Neural crest cell (in vitro differentiated cells): Measurements from ENCODE around the gene PIPOX. TPM values are rescaled to one million over a fixed set of nuclear protein-coding genes. Genes with fewer than 3 reads are reported as not detected.
"Not testable (repeated sequence)": the region's sequence is repeated elsewhere in the genome, so short reads cannot be mapped to it uniquely, and the experiment has no call there.

Experiments used
- DNase-seq: peaks from one replicate; pipeline ENCODE4 v3.0.0; 2021; ENCODE audit warnings: low read depth, mixed read lengths, low spot score
- H3K27ac Mint-ChIP-seq: one replicate; pipeline ENCODE4 v1.8.0; 2021; ENCODE audit warnings: mild to moderate bottlenecking, mixed read lengths; ENCODE audit not compliant: unreplicated experiment
- H3K27me3 Mint-ChIP-seq: 2 replicates; pipeline ENCODE4 v1.8.0; 2021; ENCODE audit warnings: low read depth, mild to moderate bottlenecking, mixed read lengths
- H3K36me3 Mint-ChIP-seq: 2 replicates; pipeline ENCODE4 v1.8.0; 2021; ENCODE audit warnings: low read depth, mild to moderate bottlenecking, mixed read lengths
- H3K4me1 Mint-ChIP-seq: 2 replicates; pipeline ENCODE4 v1.8.0; 2021; ENCODE audit warnings: mixed read lengths
- H3K4me3 Mint-ChIP-seq: one replicate; pipeline ENCODE4 v1.8.0; 2021; ENCODE audit warnings: mild to moderate bottlenecking, mixed read lengths
- H3K9me3 Mint-ChIP-seq: 2 replicates; pipeline ENCODE4 v1.8.0; 2021; ENCODE audit warnings: mixed read lengths
- CTCF ChIP-seq: fragments of 200-600 bp; sonication (generic); conservative IDR thresholded peaks from 2 replicates; pipeline ENCODE4 v1.5.0; 2021; ENCODE audit warnings: antibody characterized with exemption, mild to moderate bottlenecking
- total RNA-seq: library from RNA; stranded (reverse); gene quantifications from 2 replicates; pipeline ENCODE4 v1.2.1, GENCODE V29; 2021

PIPOX gene
- total RNA-seq, 1 donor from 2014 or later = 4.1 TPM

DNA sequence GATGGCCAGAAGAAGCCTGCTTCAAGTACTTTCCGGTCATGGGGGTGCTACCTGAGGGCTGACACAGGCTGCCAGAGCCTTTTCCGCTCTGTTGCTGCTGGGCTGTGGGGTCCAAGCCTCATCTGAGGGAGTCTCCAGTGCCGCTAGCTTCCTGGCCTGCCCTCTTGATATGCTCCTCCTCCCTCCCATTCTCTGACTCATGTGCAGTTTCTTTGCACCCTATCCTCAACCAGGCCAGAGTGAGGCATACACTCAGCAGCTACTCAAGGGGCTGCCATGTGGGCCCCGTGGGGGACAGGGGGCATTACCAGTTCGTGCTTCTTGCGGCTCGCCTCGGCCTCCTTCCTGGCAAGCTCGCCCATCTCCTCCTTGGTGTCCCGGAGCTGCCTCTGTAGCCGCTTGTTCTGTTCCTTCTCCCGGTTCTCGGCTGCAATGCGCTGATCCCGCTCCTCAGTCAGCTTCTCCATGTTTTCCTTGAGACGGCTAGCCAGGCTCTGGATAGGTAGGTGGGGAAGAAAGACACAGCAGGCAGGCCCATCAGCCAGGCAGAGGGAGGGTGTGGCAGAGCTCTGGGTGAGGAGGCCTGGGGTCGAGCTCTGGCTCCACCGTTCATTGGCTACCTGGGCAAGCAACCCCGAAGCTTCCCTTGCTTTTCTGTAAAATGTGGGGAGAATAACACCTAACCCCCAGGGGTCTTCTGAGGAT is 43.8 kb downstream of the PIPOX start:
- H3K27ac Mint-ChIP-seq = no peak overlapping the region

DNA sequence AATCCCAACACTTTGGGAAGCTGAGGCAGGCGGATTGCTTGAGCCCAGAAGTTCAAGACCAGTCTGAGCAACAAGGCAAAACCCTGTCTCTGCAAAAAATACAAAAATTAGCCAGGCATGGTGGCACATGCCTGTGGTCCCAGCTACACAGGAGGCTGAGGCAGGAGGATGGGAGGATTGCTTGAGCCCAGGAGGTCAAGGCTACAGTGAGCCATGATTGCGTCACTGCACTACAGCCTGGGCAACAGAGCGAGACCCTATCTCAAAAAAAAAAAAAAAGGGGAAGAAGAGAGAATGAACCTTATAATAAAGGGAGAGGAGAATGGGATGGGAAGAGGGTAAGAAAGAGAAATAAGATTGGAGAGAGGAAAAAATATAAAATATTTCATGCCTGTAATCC is 45.8 kb downstream of the PIPOX start:
- DNase-seq, H3K4me3 Mint-ChIP-seq, H3K4me1 Mint-ChIP-seq, H3K9me3 Mint-ChIP-seq, H3K27me3 Mint-ChIP-seq, H3K36me3 Mint-ChIP-seq: not testable (repeated sequence)
- peak overlapping the region; percentile 12 for H3K27ac Mint-ChIP-seq

More for the DNA sequence above, 43.8 kb downstream of the PIPOX start:
- Mint-ChIP-seq H3K36me3 (peaks cover 2% of the 10 kb centered on the region), H3K4me1 (peaks cover 8% of the 10 kb centered on the region), H3K9me3 (no peaks in the 10 kb centered on the region), H3K4me3 (no peak overlapping the region), H3K27me3 (no peaks in the 10 kb centered on the region)
- TF ChIP-seq CTCF = no peak
- DNase-seq = no peak

- Mint-ChIP-seq H3K27me3 (no peaks in the 10 kb centered on the region), H3K9me3 (no peaks in the 10 kb centered on the region), H3K36me3 (peaks cover 2% of the 10 kb centered on the region), H3K4me1 (peaks cover 8% of the 10 kb centered on the region), H3K27ac (peak overlapping the region; percentile 57), H3K4me3 (no peak overlapping the region)
- no peak for DNase-seq
- no peak for TF ChIP-seq CTCF
Measured at GRCh38 chr17:29089601-29090044, 46.7 kb downstream of the PIPOX start.

DNA sequence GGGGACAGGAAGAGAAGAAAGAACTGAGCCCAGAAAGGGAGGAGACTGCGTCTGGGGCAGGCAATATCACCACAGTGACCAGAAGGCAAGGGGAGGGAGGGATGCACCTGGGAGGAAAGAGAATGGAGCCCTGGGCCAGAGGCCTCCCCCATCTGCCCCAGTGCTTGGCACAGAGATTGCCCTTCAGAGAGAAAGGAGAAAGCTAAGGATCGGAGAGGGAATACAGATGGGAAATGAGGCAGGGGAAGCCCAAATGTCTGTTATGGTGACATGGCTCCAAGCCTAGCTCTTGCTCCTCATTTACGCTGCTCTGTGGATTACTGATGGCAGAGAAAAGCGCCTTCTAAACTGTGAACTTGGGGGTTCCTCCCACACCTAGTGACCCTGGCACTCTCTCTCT is 47.2 kb downstream of the PIPOX start:
- Mint-ChIP-seq H3K4me3 (no peak overlapping the region), H3K27me3 (no peaks in the 10 kb centered on the region), H3K9me3 (no peaks in the 10 kb centered on the region), H3K36me3 (peaks cover 2% of the 10 kb centered on the region), H3K4me1 (peaks cover 8% of the 10 kb centered on the region), H3K27ac (no peak overlapping the region)
- DNase-seq = no peak
- TF ChIP-seq CTCF = no peak

DNA sequence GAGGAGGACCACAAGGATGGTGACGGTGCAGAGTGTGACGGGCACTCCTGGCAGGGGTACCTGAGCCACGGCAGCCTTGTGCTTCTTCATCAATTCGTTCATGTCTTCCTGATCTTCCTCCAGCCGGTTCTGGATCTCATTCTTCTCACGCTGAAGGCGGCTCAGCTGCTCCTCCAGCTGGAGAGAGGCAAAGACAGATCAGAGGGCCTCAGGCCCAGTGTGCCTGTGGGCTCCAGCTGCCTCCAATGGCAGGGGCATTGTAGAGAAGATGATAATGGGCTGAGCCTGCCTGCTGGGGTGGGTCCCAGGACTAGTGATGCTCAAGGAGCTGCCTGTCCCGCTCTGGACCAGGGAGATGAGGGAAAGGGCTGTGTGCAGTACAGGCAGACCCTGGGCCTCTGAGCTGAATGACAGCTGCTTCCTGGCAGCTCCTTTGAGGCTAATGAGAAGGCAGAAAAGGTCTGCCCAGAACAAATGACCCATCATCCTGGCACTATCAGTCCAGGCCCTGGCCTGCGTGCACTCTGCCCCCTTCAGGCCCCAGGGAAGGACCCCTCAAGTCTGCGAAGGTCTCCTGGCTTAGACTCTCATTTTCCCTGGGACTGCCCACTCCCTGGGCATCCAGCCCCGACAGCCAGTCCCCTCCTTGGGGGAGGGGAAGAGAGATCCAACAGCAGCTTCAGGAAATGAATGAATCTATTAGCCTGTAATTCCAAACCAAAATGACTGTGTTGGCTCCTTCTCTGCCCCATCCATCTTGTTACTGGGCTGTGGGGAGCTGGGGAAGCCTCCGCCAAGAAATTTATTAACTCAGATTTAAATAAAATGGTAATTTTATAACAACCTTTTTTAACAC is 48.0 kb downstream of the PIPOX start:
- peaks cover 2% of the 10 kb centered on the region for H3K36me3 Mint-ChIP-seq
- peak overlapping the region; percentile 73 for H3K27ac Mint-ChIP-seq
- no peak for DNase-seq
- no peaks in the 10 kb centered on the region for H3K27me3 Mint-ChIP-seq
- H3K9me3 Mint-ChIP-seq = no peaks in the 10 kb centered on the region
- no peak for TF ChIP-seq CTCF
- no peak overlapping the region for H3K4me3 Mint-ChIP-seq
- H3K4me1 Mint-ChIP-seq = peaks cover 8% of the 10 kb centered on the region
